ENCODE measurements around the gene ELAVL2.

GRCh38 chr9:23754551-23754950 lies 71.5 kb downstream of the ELAVL2 start:
- TF ChIP-seq CTCF (conservative IDR thresholded peaks at IDR 0.05; ENCODE audit: low read depth, low read length) (no peak), EZH2phosphoT487 (IDR thresholded peaks at IDR 0.05; ENCODE audit: borderline replicate concordance, low read length) (no peak)

All from PC-3 (cell line).